Prostate gland (tissue), 2 donors: Measurements from ENCODE around the gene SNAI3. TPM values are rescaled to one million over a fixed set of nuclear protein-coding genes. Genes with fewer than 3 reads are reported as not detected.

ENCODE experiments used
- DNase-seq: peaks from one replicate; pipeline ENCODE4 v3.0.0-alpha.2; 2019; ENCODE audit warnings: low spot score
- H3K27ac ChIP-seq, 2 donors: fragments of 200-600 bp; sonication (generic); 2 replicates each; pipeline ENCODE4 v1.5.1; 2017 to 2019
- H3K27me3 ChIP-seq: fragments of 200-600 bp; sonication (generic); replicated peaks from 2 replicates; pipeline ENCODE4 v1.5.1; 2019; ENCODE audit not compliant: insufficient read depth
- H3K36me3 ChIP-seq, 2 donors: fragments of 200-600 bp; sonication (generic); 1 replicate in 1 of 2; 2 replicates in 1 of 2; pipeline versions ENCODE4 v1.5.1 to v1.8.1; 2017 to 2019
- H3K4me1 ChIP-seq: fragments of 200-600 bp; sonication (generic); replicated peaks from 2 replicates; pipeline ENCODE4 v1.5.1; 2019
- H3K4me3 ChIP-seq, 2 donors: fragments of 200-600 bp; sonication (generic); 2 replicates each; pipeline ENCODE4 v1.5.1; 2017 to 2019
- H3K9me3 ChIP-seq: fragments of 200-600 bp; sonication (generic); 2 replicates; pipeline ENCODE4 v1.5.1; 2017
- CTCF ChIP-seq, 4 experiments: fragments of 200-600 bp in 2 of 4; fragments of 450-650 bp in 2 of 4; sonication (generic) in 2 of 4; IDR thresholded peaks; 1 replicate in 3 of 4; 2 replicates in 1 of 4; pipeline ENCODE4 v1.5.1; 2016 to 2019; ENCODE audit warnings: antibody characterized with exemption in 4 of 4, mild to moderate bottlenecking in 2 of 4, moderate library complexity in 2 of 4
- POLR2A ChIP-seq: fragments of 450-650 bp; IDR thresholded peaks from one replicate; pipeline ENCODE4 v1.6.1; 2016; ENCODE audit warnings: antibody characterized with exemption, mild to moderate bottlenecking
- POLR2AphosphoS5 ChIP-seq: sonication (generic); formaldehyde crosslinking; IDR thresholded peaks from one replicate; pipeline ENCODE4 v1.6.1; 2017; ENCODE audit warnings: antibody characterized with exemption
- WGBS: methylation state at CpG from one replicate; pipeline ENCODE4 v1.1.5; 2018; 5-methylcytosine and 5-hydroxymethylcytosine counted together
- intact Hi-C: fragments of 100-400 bp; cut with DNase I; formaldehyde crosslinking; loops from one replicate; pipeline ENCODE4 v1.14.2; 2022
- total RNA-seq, 2 donors: library from RNA; depleted of rRNA; stranded (reverse); fragments of >200 nt; gene quantifications; one replicate each; pipeline ENCODE4 v1.1.0, GENCODE V29; 2016

Gene SNAI3
- 1 to 10 TPM in 1 of 2 donors, under 1 TPM in 1; 0.46 to 2.8 TPM for total RNA-seq

- Histone ChIP-seq H3K27ac (no peak within 1 kb of the TSS), H3K4me1 (peaks cover 6% of the 10 kb centered on the region), H3K4me3 (peak within 1 kb of the TSS; percentile 45 to 50), H3K9me3 (no peaks in the 10 kb centered on the region), H3K27me3 (peaks cover 3% of the 10 kb centered on the region), H3K36me3 (no peaks in the 10 kb centered on the region)
- no peak for TF ChIP-seq CTCF (IDR thresholded peaks at IDR 0.05)
- peak; percentile 33 for TF ChIP-seq POLR2AphosphoS5
- TF ChIP-seq POLR2A = no peak
- intact Hi-C loops = no loop called here
- peak; percentile 78 for DNase-seq
- 8% methylated on average over 50 of the region's 65 CpGs for WGBS
Measured at GRCh38 chr16:88686439-88687253, at the start of gene SNAI3. Gene SNAI3 (minus strand): TSS chr16:88686507. CDS start chr16:88686406, 101 bp downstream.

- TF ChIP-seq POLR2A = no peak
- no peak for TF ChIP-seq CTCF (IDR thresholded peaks at IDR 0.05)
- TF ChIP-seq POLR2AphosphoS5 = no peak
- WGBS = 96% methylated on average over 9 of the region's 21 CpGs
- intact Hi-C loops = loop anchor here (10.0 kb wide), 2 partner anchors 439 to 479 kb away; partner anchors contain the start of genes CDH15 and ZNF778
- Histone ChIP-seq H3K36me3 (no peaks in the 10 kb centered on the region), H3K4me3 (no peak overlapping the region), H3K27ac (no peak overlapping the region), H3K27me3 (no peaks in the 10 kb centered on the region), H3K4me1 (peaks cover 14% of the 10 kb centered on the region), H3K9me3 (no peaks in the 10 kb centered on the region)
- no peak for DNase-seq
Measured at GRCh38 chr16:88736088-88736487, 49.8 kb upstream of the SNAI3 start.

- Histone ChIP-seq H3K27me3 (no peaks in the 10 kb centered on the region), H3K9me3 (no peaks in the 10 kb centered on the region), H3K36me3 (no peaks in the 10 kb centered on the region), H3K27ac (no peak overlapping the region), H3K4me3 (no peak overlapping the region), H3K4me1 (peaks cover 14% of the 10 kb centered on the region)
- TF ChIP-seq CTCF (IDR thresholded peaks at IDR 0.05) (no peak), POLR2A (no peak), POLR2AphosphoS5 (no peak)
- WGBS = 85% methylated on average over 8 of the region's 10 CpGs
- intact Hi-C loops = loop anchor here (10.0 kb wide), 2 partner anchors 439 to 479 kb away; partner anchors contain the start of genes CDH15 and ZNF778
- no peak for DNase-seq
Measured at GRCh38 chr16:88735616-88736015, 49.3 kb upstream of the SNAI3 start.

- TF ChIP-seq POLR2A (no peak), POLR2AphosphoS5 (no peak), CTCF (IDR thresholded peaks at IDR 0.05) (no peak)
- H3K4me3 ChIP-seq = no peak overlapping the region
- intact Hi-C loops = loop anchor here (10.0 kb wide), 2 partner anchors 440 to 480 kb away; partner anchors contain the start of genes CDH15 and ZNF778
- no peak for DNase-seq
- 92% methylated on average over 16 of the region's 16 CpGs for WGBS
- no peak overlapping the region for H3K27ac ChIP-seq
- H3K36me3 ChIP-seq = no peaks in the 10 kb centered on the region
- H3K27me3 ChIP-seq = no peaks in the 10 kb centered on the region
- H3K9me3 ChIP-seq = no peaks in the 10 kb centered on the region
- H3K4me1 ChIP-seq = peaks cover 14% of the 10 kb centered on the region
Measured at GRCh38 chr16:88735121-88735520, 48.8 kb upstream of the SNAI3 start.
